ENCODE measurements around the gene TFDP2.

DNA sequence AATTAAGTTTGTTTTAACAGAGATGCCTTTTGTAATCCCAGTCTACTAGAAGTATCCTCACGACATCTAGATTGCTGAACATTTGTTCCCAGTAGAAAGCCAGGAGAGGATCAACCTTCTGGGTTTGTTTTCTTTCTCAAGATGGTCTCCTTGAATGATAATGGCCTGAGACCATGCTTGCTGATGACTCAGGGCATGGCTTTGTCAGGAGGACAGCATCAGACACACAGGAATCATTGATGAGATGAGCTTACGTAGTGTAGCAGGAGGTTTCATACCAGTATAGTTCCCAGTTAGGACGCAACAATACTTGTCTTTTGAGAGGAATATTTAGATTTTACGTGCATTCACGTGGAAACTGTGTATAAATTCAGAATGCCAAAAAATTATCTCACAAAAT is 234.3 kb downstream of the TFDP2 start:
- no peak for TF ChIP-seq EP300 (IDR thresholded peaks at IDR 0.05; ENCODE audit: borderline replicate concordance)
- no peak for TF ChIP-seq NFIC (IDR thresholded peaks at IDR 0.05)
- TF ChIP-seq TAF1 (IDR thresholded peaks at IDR 0.05; ENCODE audit: low read depth): no peak
- no peak for TF ChIP-seq CREB1 (IDR thresholded peaks at IDR 0.05; ENCODE audit: low read depth)
